Left ventricle myocardium inferior (tissue), 1 donor: ENCODE results near the gene ZIC4. TPM values are rescaled to one million over a fixed set of nuclear protein-coding genes. Genes with fewer than 3 reads are reported as not detected.

Experiments used
- DNase-seq: peaks from one replicate; pipeline ENCODE4 v3.0.0-alpha.2; 2020
- H3K27ac ChIP-seq: fragments of 200-600 bp; replicated peaks from 2 replicates; pipeline ENCODE4 v1.8.0; 2021
- H3K27me3 ChIP-seq: fragments of 200-600 bp; 2 replicates; pipeline ENCODE4 v1.8.0; 2021; ENCODE audit warnings: low read depth
- H3K36me3 ChIP-seq: fragments of 200-600 bp; 2 replicates; pipeline ENCODE4 v1.8.0; 2021
- H3K4me1 ChIP-seq: fragments of 200-600 bp; 2 replicates; pipeline ENCODE4 v1.8.0; 2021
- H3K4me3 ChIP-seq: fragments of 200-600 bp; 2 replicates; pipeline ENCODE4 v1.8.0; 2021; ENCODE audit warnings: mild to moderate bottlenecking, moderate library complexity
- H3K9me3 ChIP-seq: fragments of 200-600 bp; replicated peaks from 2 replicates; pipeline ENCODE4 v1.8.0; 2021
- CTCF ChIP-seq: fragments of 200-600 bp; IDR thresholded peaks from 2 replicates; pipeline ENCODE4 v1.8.0; 2021; ENCODE audit warnings: antibody characterized with exemption, mild to moderate bottlenecking, borderline replicate concordance
- intact Hi-C: fragments of 100-400 bp; cut with micrococcal nuclease; formaldehyde crosslinking; loops from one replicate; pipeline ENCODE4 v1.11.0; 2022
- total RNA-seq: library from RNA; stranded (reverse); fragmentation: NEBNext Ultra II Directional; extraction: Animal tissue kit (Norgen Biotek cat#: 25700); gene quantifications from one replicate; pipeline ENCODE4 v1.2.1, GENCODE V29; 2021
- donor health status: DM: no; HTN: yes; CAD: no; lungs with severe emphysema.

ZIC4 gene
- total RNA-seq, 1 donor from 2014 or later: not detected

GRCh38 chr3:147390589-147391569 lies 15.5 kb downstream of the ZIC4 start:
- Histone ChIP-seq H3K27me3 (peaks cover 100% of the 10 kb centered on the region), H3K9me3 (no peaks in the 10 kb centered on the region), H3K27ac (no peak overlapping the region), H3K4me3 (no peak overlapping the region), H3K4me1 (peaks cover 35% of the 10 kb centered on the region), H3K36me3 (no peaks in the 10 kb centered on the region)
- intact Hi-C loops: no loop called here
- TF ChIP-seq CTCF: no peak
- no peak for DNase-seq

- Histone ChIP-seq H3K27me3 (peaks cover 100% of the 10 kb centered on the region), H3K4me1 (peaks cover 35% of the 10 kb centered on the region), H3K36me3 (no peaks in the 10 kb centered on the region), H3K27ac (no peak overlapping the region), H3K9me3 (no peaks in the 10 kb centered on the region), H3K4me3 (no peak overlapping the region)
- TF ChIP-seq CTCF: no peak
- intact Hi-C loops: no loop called here
- DNase-seq: no peak
These were observed 16.6 kb downstream of the ZIC4 start for GRCh38 chr3:147389717-147390116.

- no peak for DNase-seq
- Histone ChIP-seq H3K27me3 (peaks cover 100% of the 10 kb centered on the region), H3K27ac (no peak overlapping the region), H3K4me3 (no peak overlapping the region), H3K36me3 (no peaks in the 10 kb centered on the region), H3K4me1 (peaks cover 34% of the 10 kb centered on the region), H3K9me3 (no peaks in the 10 kb centered on the region)
- intact Hi-C loops: no loop called here
- no peak for TF ChIP-seq CTCF
These were observed 17.4 kb downstream of the ZIC4 start for GRCh38 chr3:147388700-147389580.

- intact Hi-C loops: no loop called here
- no peak for DNase-seq
- Histone ChIP-seq H3K27me3 (peaks cover 100% of the 10 kb centered on the region), H3K4me3 (no peak overlapping the region), H3K4me1 (peaks cover 25% of the 10 kb centered on the region), H3K27ac (no peak overlapping the region), H3K36me3 (no peaks in the 10 kb centered on the region), H3K9me3 (no peaks in the 10 kb centered on the region)
- no peak for TF ChIP-seq CTCF
These were observed 18.3 kb downstream of the ZIC4 start for GRCh38 chr3:147387885-147388699.

GRCh38 chr3:147387291-147387884 lies 19.0 kb downstream of the ZIC4 start:
- intact Hi-C loops: no loop called here
- DNase-seq: no peak
- Histone ChIP-seq H3K4me1 (peaks cover 18% of the 10 kb centered on the region), H3K4me3 (no peak overlapping the region), H3K27me3 (peaks cover 100% of the 10 kb centered on the region), H3K27ac (no peak overlapping the region), H3K9me3 (no peaks in the 10 kb centered on the region), H3K36me3 (no peaks in the 10 kb centered on the region)
- TF ChIP-seq CTCF: no peak
